SU-DHL-6 (cell line): ENCODE data around the gene NPBWR2.

Experiments
- H2AFZ ChIP-seq: fragments of 200-600 bp; sonication (generic); 2 replicates; pipeline ENCODE4 v1.6.1; 2014; ENCODE audit warnings: low read depth, mild to moderate bottlenecking, moderate library complexity, mixed read lengths, antibody characterized with exemption, low read length; ENCODE audit not compliant: severe bottlenecking
- H3F3A ChIP-seq: fragments of 200-600 bp; shearing (Covaris generic); 2 replicates; pipeline ENCODE4 v1.6.0; 2016; ENCODE audit warnings: antibody characterized with exemption, mild to moderate bottlenecking; ENCODE audit not compliant: insufficient read depth
- H3K27ac ChIP-seq: fragments of 200-600 bp; sonication (generic); 2 replicates; pipeline ENCODE4 v1.5.1; 2016; ENCODE audit warnings: low read depth, mild to moderate bottlenecking, low read length, moderate library complexity, mixed read lengths
- H3K27me3 ChIP-seq: fragments of 200-600 bp; sonication (generic), shearing (Covaris generic); 2 replicates; pipeline ENCODE4 v1.6.0; 2014; ENCODE audit warnings: mild to moderate bottlenecking, low read length
- H3K36me3 ChIP-seq: fragments of 200-600 bp; sonication (generic); 2 replicates; pipeline ENCODE4 v1.6.1; 2014; ENCODE audit warnings: mild to moderate bottlenecking, low read length, mixed read lengths
- H3K4me2 ChIP-seq: fragments of 300-600, 200-600 bp; shearing (Covaris generic), sonication (generic); 2 replicates; pipeline ENCODE4 v1.6.0; 2014; ENCODE audit warnings: low read length, low read depth, mild to moderate bottlenecking; ENCODE audit not compliant: poor library complexity, severe bottlenecking
- H3K4me3 ChIP-seq: fragments of 200-600 bp; sonication (generic); 2 replicates; pipeline ENCODE4 v1.5.1; 2014; ENCODE audit warnings: antibody characterized with exemption, low read length, mild to moderate bottlenecking, mixed read lengths; ENCODE audit not compliant: insufficient read depth, poor library complexity, severe bottlenecking
- H3K79me2 ChIP-seq: fragments of 200-600 bp; sonication (generic); 2 replicates; pipeline ENCODE4 v1.6.1; 2014; ENCODE audit warnings: mild to moderate bottlenecking, low read length, moderate library complexity; ENCODE audit not compliant: insufficient read depth
- H3K9ac ChIP-seq: fragments of 200-600 bp; sonication (generic); 2 replicates; pipeline ENCODE4 v1.7.0; 2014; ENCODE audit warnings: mild to moderate bottlenecking, low read length
- H3K9me2 ChIP-seq: fragments of 200-600 bp; sonication (generic); replicated peaks from 2 replicates; pipeline ENCODE4 v1.6.1; 2014; ENCODE audit warnings: low read length; ENCODE audit not compliant: insufficient read depth
- H3K9me3 ChIP-seq: fragments of 200-600 bp; sonication (generic); 2 replicates; pipeline ENCODE4 v1.6.1; 2014; ENCODE audit warnings: low read length, mixed read lengths; ENCODE audit not compliant: insufficient read depth
- H4K20me1 ChIP-seq: fragments of 200-600 bp; sonication (generic); 2 replicates; pipeline ENCODE4 v1.6.1; 2014; ENCODE audit warnings: low read depth, mild to moderate bottlenecking, antibody characterized with exemption, low read length, moderate library complexity, mixed read lengths
- CTCF ChIP-seq: fragments of 200-600 bp; sonication (generic); IDR thresholded peaks from one replicate; pipeline ENCODE4 v1.5.1; 2017; ENCODE audit warnings: antibody characterized with exemption, mild to moderate bottlenecking, low read length, moderate library complexity; ENCODE audit not compliant: insufficient read depth, poor library complexity, severe bottlenecking
- EZH2phosphoT487 ChIP-seq: fragments of 200-600 bp; sonication (generic), shearing (Covaris generic); conservative IDR thresholded peaks from 2 replicates; pipeline ENCODE4 v1.6.1; 2018; ENCODE audit warnings: mild to moderate bottlenecking, antibody characterized with exemption, low read length, moderate library complexity, mixed read lengths

NPBWR2 gene

GRCh38 chr20:64154590-64155257, 47.4 kb upstream of the NPBWR2 start:
- TF ChIP-seq EZH2phosphoT487 (no peak), CTCF (no peak)
- Histone ChIP-seq H2AFZ (no peak overlapping the region), H3K4me2 (no peak overlapping the region), H3K27ac (no peak overlapping the region), H4K20me1 (no peaks in the 10 kb centered on the region), H3K9me3 (no peaks in the 10 kb centered on the region; the same call in 1 of the 2 replicates), H3K79me2 (no peaks in the 10 kb centered on the region), H3K4me3 (no peak overlapping the region), H3K9ac (no peak overlapping the region), H3F3A (no peaks in the 10 kb centered on the region), H3K9me2 (no peaks in the 10 kb centered on the region), H3K27me3 (no peaks in the 10 kb centered on the region), H3K36me3 (no peaks in the 10 kb centered on the region)

GRCh38 chr20:64153861-64154589, 46.7 kb upstream of the NPBWR2 start:
- no peaks in the 10 kb centered on the region for H3F3A ChIP-seq
- no peaks in the 10 kb centered on the region for H4K20me1 ChIP-seq
- TF ChIP-seq CTCF (no peak), EZH2phosphoT487 (no peak)
- H3K9ac ChIP-seq, result no peak overlapping the region
- H3K9me3 ChIP-seq, result no peaks in the 10 kb centered on the region; the same call in 1 of the 2 replicates
- H3K27me3 ChIP-seq, result no peaks in the 10 kb centered on the region
- no peak overlapping the region for H2AFZ ChIP-seq
- H3K9me2 ChIP-seq, result no peaks in the 10 kb centered on the region
- no peaks in the 10 kb centered on the region for H3K79me2 ChIP-seq
- no peak overlapping the region for H3K27ac ChIP-seq
- H3K4me2 ChIP-seq, result no peak overlapping the region
- no peak overlapping the region for H3K4me3 ChIP-seq
- H3K36me3 ChIP-seq, result no peaks in the 10 kb centered on the region

GRCh38 chr20:64153410-64153809, 46.0 kb upstream of the NPBWR2 start:
- Histone ChIP-seq H3K4me3 (no peak overlapping the region), H3K27me3 (no peaks in the 10 kb centered on the region)
- TF ChIP-seq EZH2phosphoT487 (no peak), CTCF (no peak)

More at GRCh38 chr20:64153410-64153809, 46.0 kb upstream of the NPBWR2 start:
- no peaks in the 10 kb centered on the region for H3K79me2 ChIP-seq
- no peaks in the 10 kb centered on the region; the same call in 1 of the 2 replicates for H3K9me3 ChIP-seq
- H3K27ac ChIP-seq, result no peak overlapping the region
- H4K20me1 ChIP-seq, result no peaks in the 10 kb centered on the region
- no peaks in the 10 kb centered on the region for H3F3A ChIP-seq
- no peak overlapping the region for H3K4me2 ChIP-seq
- H3K9ac ChIP-seq, result no peak overlapping the region
- H2AFZ ChIP-seq, result no peak overlapping the region
- H3K36me3 ChIP-seq, result no peaks in the 10 kb centered on the region
- H3K9me2 ChIP-seq, result no peaks in the 10 kb centered on the region
